ENCODE results near the gene ATP1A2.

The ATP1A2 gene

GRCh38 chr1:160171980-160172379, 56.4 kb downstream of the ATP1A2 start:
- no peak for DNase-seq (ENCODE audit: low spot score)

- no peak for DNase-seq (ENCODE audit: low spot score)
Observed at GRCh38 chr1:160177231-160177630, 61.7 kb downstream of the ATP1A2 start.

DNA sequence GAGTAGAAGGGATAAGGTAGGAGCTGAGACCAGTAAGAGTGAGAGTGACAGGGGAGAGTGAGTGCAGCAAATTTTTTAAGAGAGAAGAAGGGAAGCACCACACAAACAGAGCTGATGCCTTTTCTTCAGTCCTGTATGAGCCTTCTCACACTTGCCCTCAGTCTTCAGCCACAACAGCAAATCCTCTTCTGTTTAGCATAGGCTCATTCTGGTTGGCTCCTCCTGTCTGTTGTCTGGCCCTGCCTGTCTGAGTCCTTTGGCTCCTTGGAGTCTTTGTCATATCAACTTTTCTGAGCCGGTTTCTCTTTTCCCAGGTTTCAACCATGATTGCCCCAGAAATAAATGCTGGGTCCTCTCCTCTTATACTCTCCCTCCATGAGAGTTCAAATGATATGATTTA, 62.1 kb downstream of the ATP1A2 start:
- DNase-seq (ENCODE audit: low spot score): no peak

DNA sequence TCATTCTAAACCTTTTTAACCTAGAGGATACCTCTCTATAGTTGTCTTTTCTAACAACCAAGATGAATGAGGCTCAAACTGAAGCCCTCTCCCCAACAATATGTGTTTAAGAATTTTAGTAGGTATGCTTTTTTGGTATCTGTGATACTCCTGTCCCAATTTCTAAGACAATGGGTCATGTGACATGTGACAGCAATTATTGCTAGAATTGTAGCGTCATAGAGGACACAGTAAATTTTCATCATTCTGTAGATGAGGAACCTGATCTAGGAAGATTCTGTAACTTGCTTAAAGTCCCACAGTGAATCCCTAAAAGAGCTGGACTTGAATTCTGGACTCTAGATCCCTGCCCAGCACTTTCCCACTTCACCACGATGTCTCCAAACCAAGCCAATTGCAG, 63.2 kb downstream of the ATP1A2 start:
- no peak for DNase-seq (ENCODE audit: low spot score)

DNA sequence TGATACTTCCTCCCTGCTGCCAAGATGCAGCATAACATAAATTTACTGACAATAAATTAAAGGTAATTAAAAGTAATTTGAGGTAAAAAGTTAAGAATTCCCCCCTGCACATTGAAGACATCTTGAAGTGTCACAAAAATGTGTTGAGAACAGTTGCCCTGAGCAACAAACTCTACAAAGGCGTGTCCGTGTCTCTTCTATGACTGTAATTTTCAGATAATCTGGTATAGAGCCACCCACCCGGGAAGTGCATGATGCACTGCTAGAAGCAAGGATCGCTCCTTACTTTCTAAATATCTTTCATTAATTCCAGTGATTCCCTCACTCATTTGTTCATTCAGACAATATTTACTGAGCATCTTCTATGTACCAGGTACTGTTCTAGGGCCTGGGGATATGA, 63.8 kb downstream of the ATP1A2 start:
- DNase-seq (ENCODE audit: low spot score): no peak

GRCh38 chr1:160186246-160186645, 70.7 kb downstream of the ATP1A2 start:
- DNase-seq (ENCODE audit: low spot score): no peak

- no peak for DNase-seq (ENCODE audit: low spot score)
Observed at GRCh38 chr1:160186729-160187128, 71.2 kb downstream of the ATP1A2 start.

- no peak for DNase-seq (ENCODE audit: low spot score)
Observed at GRCh38 chr1:160187407-160187806, 71.8 kb downstream of the ATP1A2 start.

DNA sequence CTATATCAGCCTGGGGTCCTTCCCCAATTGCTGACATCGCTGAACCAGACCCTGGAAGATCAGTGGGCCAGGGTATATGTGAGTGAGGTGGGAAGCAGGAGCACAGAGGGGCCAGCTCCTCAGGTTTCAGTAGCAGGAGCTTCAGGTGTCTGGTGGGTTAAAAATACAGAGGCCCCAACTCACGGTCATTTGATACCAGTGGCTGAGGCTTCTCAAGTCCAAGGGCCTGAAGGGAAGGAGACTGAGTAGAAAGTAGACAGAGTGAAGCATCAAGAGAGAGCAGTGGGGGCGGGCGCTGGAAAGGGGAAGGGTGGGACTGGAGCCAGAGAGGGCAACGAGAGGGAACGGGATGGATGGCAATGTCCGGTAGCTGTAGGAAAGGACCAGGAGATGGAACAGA, 72.8 kb downstream of the ATP1A2 start:
- no peak for DNase-seq (ENCODE audit: low spot score)

GRCh38 chr1:160189649-160190625, 74.4 kb downstream of the ATP1A2 start, which contains the start of gene CASQ1:
Gene CASQ1, plus strand, starts transcription at chr1:160190575. Its CDS starts 177 bp downstream, at chr1:160190752.
- DNase-seq (ENCODE audit: low spot score): no peak

DNA sequence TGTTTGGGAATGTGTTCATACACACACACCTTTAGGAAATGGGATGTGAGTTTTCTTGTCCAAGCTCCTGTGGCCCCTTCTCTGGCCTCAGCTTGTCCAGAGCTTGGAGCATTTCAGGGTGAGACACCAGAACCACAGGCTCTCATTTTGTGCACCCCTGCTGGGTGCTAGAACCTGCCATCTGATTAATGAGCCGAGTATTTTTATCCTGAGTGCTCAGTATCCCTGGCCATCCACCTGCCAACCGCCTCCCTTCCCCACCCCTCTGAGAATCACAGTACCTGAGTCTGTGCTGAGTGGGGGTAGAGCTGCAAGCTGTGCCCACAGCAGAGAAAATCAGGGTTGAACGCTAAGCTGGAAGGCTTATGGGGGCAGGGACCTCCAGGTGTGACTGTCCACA, 76.2 kb downstream of the ATP1A2 start:
- DNase-seq (ENCODE audit: low spot score): no peak

- DNase-seq (ENCODE audit: low spot score): no peak
Observed at GRCh38 chr1:160192234-160192633, 76.7 kb downstream of the ATP1A2 start.

All from pons (tissue), 1 donor.